Skeletal muscle cell (primary cell): ENCODE results near the gene SMAD2.

Experiments used
- DNase-seq: peaks from one replicate; pipeline ENCODE4 v3.0.0-alpha.2; 2010; ENCODE audit warnings: low read depth
- H3K4me3 ChIP-seq: 2 replicates; pipeline ENCODE4 v1.5.1; 2011; ENCODE audit warnings: low read depth, mild to moderate bottlenecking, control low read depth, low read length, moderate library complexity

SMAD2 gene

GRCh38 chr18:47901624-47902362 is 28.7 kb downstream of the SMAD2 start:
- no peak overlapping the region for H3K4me3 ChIP-seq
- DNase-seq = no peak

GRCh38 chr18:47899107-47899840 is 31.2 kb downstream of the SMAD2 start:
- no peak overlapping the region for H3K4me3 ChIP-seq
- DNase-seq = no peak

- H3K4me3 ChIP-seq = no peak overlapping the region
- DNase-seq = no peak
Observed at GRCh38 chr18:47898696-47899095, 31.8 kb downstream of the SMAD2 start.

GRCh38 chr18:47898055-47898454 is 32.4 kb downstream of the SMAD2 start:
- DNase-seq = no peak
- no peak overlapping the region for H3K4me3 ChIP-seq

GRCh38 chr18:47895565-47896250 is 34.8 kb downstream of the SMAD2 start:
- DNase-seq = no peak
- no peak overlapping the region for H3K4me3 ChIP-seq

- DNase-seq = no peak
- no peak overlapping the region for H3K4me3 ChIP-seq
Observed at GRCh38 chr18:47893939-47894699, 36.3 kb downstream of the SMAD2 start.

- DNase-seq = no peak
- H3K4me3 ChIP-seq = no peak overlapping the region
Observed at GRCh38 chr18:47893047-47893446, 37.4 kb downstream of the SMAD2 start.

GRCh38 chr18:47888156-47888555 is 42.3 kb downstream of the SMAD2 start:
- H3K4me3 ChIP-seq = no peak overlapping the region
- no peak for DNase-seq

GRCh38 chr18:47887227-47887626 is 43.2 kb downstream of the SMAD2 start:
- H3K4me3 ChIP-seq = no peak overlapping the region
- no peak for DNase-seq

GRCh38 chr18:47883771-47884413 is 46.6 kb downstream of the SMAD2 start:
- peak; percentile 39 for DNase-seq

GRCh38 chr18:47882641-47883040 is 47.8 kb downstream of the SMAD2 start:
- DNase-seq = peak; percentile 16
- H3K4me3 ChIP-seq = no peak overlapping the region

More at GRCh38 chr18:47883771-47884413, 46.6 kb downstream of the SMAD2 start:
- no peak overlapping the region for H3K4me3 ChIP-seq

GRCh38 chr18:47881752-47882455 is 48.6 kb downstream of the SMAD2 start:
- H3K4me3 ChIP-seq = no peak overlapping the region
- DNase-seq = peak; percentile 17

GRCh38 chr18:47881042-47881441 is 49.4 kb downstream of the SMAD2 start:
- no peak for DNase-seq
- H3K4me3 ChIP-seq = no peak overlapping the region

GRCh38 chr18:47877892-47878291 is 52.6 kb downstream of the SMAD2 start:
- H3K4me3 ChIP-seq = no peak overlapping the region
- DNase-seq = no peak

GRCh38 chr18:47876813-47877212 is 53.6 kb downstream of the SMAD2 start:
- no peak for DNase-seq

GRCh38 chr18:47873625-47874024 is 56.8 kb downstream of the SMAD2 start:
- H3K4me3 ChIP-seq = no peak overlapping the region
- DNase-seq = no peak

More at GRCh38 chr18:47876813-47877212, 53.6 kb downstream of the SMAD2 start:
- H3K4me3 ChIP-seq = no peak overlapping the region

GRCh38 chr18:47872426-47872825 is 58.0 kb downstream of the SMAD2 start:
- no peak overlapping the region for H3K4me3 ChIP-seq
- no peak for DNase-seq

GRCh38 chr18:47871288-47871687 is 59.2 kb downstream of the SMAD2 start:
- no peak overlapping the region for H3K4me3 ChIP-seq
- DNase-seq = no peak

GRCh38 chr18:47870605-47871004 is 59.9 kb downstream of the SMAD2 start:
- H3K4me3 ChIP-seq = no peak overlapping the region
- no peak for DNase-seq
